Bronchial epithelial cell (primary cell): ENCODE measurements around the gene CTNS. TPM values are rescaled to one million over a fixed set of nuclear protein-coding genes. Genes with fewer than 3 reads are reported as not detected.

Source experiments
- DNase-seq: peaks from one replicate; pipeline ENCODE4 v3.0.0-alpha.2; 2010; ENCODE audit warnings: low read depth
- FAIRE-seq: peaks from 2 replicates; lab custom pipeline; 2011; peaks lifted over from hg19 to GRCh38; lab: Jason Lieb, UNC
- H3K27me3 ChIP-seq: 2 replicates; pipeline ENCODE4 v1.5.1; 2011; ENCODE audit warnings: low read length; ENCODE audit not compliant: control insufficient read depth, insufficient read depth
- H3K36me3 ChIP-seq: 2 replicates; pipeline ENCODE4 v1.5.1; 2011; ENCODE audit warnings: low read length; ENCODE audit not compliant: control insufficient read depth, insufficient read depth
- H3K4me3 ChIP-seq: 2 replicates; pipeline ENCODE4 v1.5.1; 2011; ENCODE audit warnings: mild to moderate bottlenecking, low read depth, low read length, control low read depth
- total RNA-seq: library from RNA; depleted of rRNA; stranded (reverse); fragments of >200 nt; gene quantifications from 2 replicates; pipeline ENCODE4 v1.2.1, GENCODE V29; 2014
- TF ChIP-seq, protein P1 (sequence below): IDR thresholded peaks from 2 replicates; pipeline ENCODE4 v1.5.1; 2011; ENCODE audit warnings: mild to moderate bottlenecking, moderate library complexity, low read length, control low read depth, inconsistent platforms; ENCODE audit not compliant: insufficient read depth, severe bottlenecking

Gene CTNS
- total RNA-seq, 1 donor from 2014 or later = 31.3 TPM

DNA sequence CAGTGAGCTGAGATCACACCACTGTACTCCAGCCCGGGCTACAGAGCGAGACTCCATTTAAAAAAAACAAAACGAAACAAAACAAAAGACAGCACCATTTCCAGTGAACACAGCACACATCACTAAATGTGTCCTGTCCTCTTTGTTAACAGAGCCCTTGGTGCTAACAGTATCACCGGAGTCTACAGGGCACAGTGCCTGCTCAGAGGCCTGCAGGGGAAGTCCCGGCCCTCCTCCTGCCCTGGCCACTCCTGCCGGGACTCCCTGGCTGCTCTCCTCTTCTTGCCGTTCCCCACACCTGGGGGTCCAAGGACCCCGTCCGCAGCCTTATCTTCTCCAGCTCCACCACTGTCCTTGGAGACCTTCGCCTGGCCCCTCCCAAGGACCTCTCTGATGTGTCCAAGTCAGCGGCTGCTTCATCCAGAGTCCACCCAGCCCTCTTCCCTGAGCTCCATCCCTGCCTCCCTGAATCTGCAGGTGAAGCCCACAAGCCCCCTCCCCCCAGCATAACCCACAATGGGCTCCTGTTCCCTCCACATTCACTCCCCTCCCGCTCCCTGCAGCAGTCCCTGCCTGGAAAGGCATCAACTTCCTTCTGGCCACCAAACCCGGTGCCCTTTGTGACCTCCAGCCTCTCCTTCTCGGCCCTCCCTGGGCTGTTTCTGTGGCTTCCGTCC lies 35.9 kb upstream of the CTNS start:
- Histone ChIP-seq H3K36me3 (no peaks in the 10 kb centered on the region), H3K27me3 (no peaks in the 10 kb centered on the region), H3K4me3 (no peak overlapping the region)
- TF ChIP-seq, protein P1, sequence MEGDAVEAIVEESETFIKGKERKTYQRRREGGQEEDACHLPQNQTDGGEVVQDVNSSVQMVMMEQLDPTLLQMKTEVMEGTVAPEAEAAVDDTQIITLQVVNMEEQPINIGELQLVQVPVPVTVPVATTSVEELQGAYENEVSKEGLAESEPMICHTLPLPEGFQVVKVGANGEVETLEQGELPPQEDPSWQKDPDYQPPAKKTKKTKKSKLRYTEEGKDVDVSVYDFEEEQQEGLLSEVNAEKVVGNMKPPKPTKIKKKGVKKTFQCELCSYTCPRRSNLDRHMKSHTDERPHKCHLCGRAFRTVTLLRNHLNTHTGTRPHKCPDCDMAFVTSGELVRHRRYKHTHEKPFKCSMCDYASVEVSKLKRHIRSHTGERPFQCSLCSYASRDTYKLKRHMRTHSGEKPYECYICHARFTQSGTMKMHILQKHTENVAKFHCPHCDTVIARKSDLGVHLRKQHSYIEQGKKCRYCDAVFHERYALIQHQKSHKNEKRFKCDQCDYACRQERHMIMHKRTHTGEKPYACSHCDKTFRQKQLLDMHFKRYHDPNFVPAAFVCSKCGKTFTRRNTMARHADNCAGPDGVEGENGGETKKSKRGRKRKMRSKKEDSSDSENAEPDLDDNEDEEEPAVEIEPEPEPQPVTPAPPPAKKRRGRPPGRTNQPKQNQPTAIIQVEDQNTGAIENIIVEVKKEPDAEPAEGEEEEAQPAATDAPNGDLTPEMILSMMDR = no peak
- no peak for FAIRE-seq
- DNase-seq = no peak

DNA sequence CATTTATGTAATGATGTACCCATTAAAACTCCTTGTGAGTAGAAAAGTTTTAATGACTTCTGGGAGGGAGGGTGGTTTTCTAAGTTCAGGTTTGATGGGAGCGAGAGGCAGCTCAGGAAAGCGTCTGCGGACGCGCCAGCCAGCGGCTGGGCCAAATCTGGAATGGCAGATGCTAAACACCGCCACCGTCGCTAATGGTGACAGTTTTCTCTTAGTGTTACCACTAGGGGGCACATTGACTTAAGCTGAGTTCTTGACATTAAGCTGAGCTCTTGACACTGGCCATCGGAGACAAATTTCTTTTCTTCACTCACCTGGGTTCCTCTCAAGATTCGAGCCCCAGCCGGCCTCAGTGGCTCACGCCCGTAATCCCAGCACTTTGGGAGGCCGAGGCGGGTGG lies 34.1 kb upstream of the CTNS start:
- H3K27me3 ChIP-seq = no peaks in the 10 kb centered on the region
- no peak for FAIRE-seq
- TF ChIP-seq, protein P1 = peak; percentile 54
- DNase-seq = peak; percentile 15
- H3K4me3 ChIP-seq = no peak overlapping the region
- peaks cover 2% of the 10 kb centered on the region for H3K36me3 ChIP-seq

DNA sequence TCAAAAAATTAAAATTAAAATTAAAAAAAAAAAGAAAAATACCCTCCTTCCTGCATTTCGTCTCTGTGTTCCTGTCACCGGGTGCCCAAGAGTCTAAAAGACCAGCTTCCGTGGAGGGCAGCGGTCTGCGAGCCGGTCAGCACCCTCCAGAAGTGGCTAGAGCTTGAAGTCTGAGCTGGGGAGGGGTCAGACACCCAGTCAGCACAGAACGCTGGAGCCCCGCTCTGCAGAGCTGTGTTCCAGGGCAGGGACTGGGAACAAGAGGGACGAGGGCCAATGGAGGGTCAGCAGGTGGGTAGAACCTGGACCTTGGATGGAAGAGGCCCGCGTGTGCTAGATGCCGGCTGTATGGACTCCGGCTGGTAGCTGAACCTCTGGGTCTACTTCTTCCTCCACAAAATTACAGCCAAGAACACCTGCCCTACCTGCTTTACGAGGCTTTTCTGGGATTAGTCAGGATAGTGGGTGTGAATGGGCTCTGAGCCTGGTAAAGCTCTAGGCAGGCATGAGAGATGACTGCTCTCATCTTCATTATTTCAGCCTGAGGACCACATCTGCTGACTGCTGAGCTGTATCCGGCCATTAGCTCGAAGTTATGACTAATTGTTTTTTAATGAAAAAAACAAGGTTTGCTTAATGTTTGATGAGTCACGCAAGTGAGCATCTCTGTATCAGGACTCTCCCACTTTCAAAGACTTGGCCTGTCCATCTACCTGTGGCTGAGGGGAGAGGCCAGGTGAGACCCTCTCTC lies 33.3 kb upstream of the CTNS start:
- DNase-seq = peak; percentile 98
- FAIRE-seq = peak; percentile 72

DNA sequence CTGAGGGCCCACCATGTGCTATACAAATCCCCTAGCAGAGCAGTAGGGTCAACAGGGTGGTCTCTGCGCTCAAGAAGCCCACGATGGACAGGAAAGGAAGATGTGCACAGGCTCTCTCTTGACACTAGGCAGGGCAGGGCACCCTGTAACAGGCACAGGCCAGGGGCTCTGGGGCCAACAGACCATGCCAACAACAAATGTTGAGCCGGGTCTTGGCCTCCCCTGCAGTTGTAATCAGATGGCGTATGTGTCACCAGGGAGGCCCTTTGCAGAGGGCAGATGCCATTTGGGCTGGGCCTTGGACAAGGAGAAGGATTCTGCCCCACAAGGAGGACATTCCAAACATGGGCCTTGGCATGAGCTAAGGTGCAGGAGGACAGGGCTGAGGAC lies 32.7 kb upstream of the CTNS start:
- DNase-seq = no peak
- TF ChIP-seq, protein P1 = no peak
- no peak for FAIRE-seq
- H3K4me3 ChIP-seq = no peak overlapping the region
- H3K36me3 ChIP-seq = peaks cover 4% of the 10 kb centered on the region
- no peaks in the 10 kb centered on the region for H3K27me3 ChIP-seq

More for the DNA sequence above, 33.3 kb upstream of the CTNS start:
- H3K27me3 ChIP-seq = no peaks in the 10 kb centered on the region
- H3K4me3 ChIP-seq = no peak overlapping the region
- TF ChIP-seq, protein P1 = no peak
- peaks cover 2% of the 10 kb centered on the region for H3K36me3 ChIP-seq

- DNase-seq (no peak), FAIRE-seq (no peak)
- H3K27me3 ChIP-seq = no peaks in the 10 kb centered on the region
- H3K36me3 ChIP-seq = peaks cover 15% of the 10 kb centered on the region
- TF ChIP-seq, protein P1 = no peak
- no peak overlapping the region for H3K4me3 ChIP-seq
Observed at GRCh38 chr17:3609689-3610088, 26.9 kb upstream of the CTNS start.
